HepG2 (cell line): ENCODE results near the gene PLPP7. TPM values are rescaled to one million over a fixed set of nuclear protein-coding genes. Genes with fewer than 3 reads are reported as not detected.

Source experiments
- ATAC-seq: fragments of 200-7000 bp; cut with Tn5 transposase; 3 replicates; pipeline ENCODE4 v1.9.1; 2020; ENCODE audit warnings: mild to moderate bottlenecking, moderate library complexity
- BruUV-seq: library from RNA; stranded (reverse); fragments of 400-500 nt; replicated peaks from 2 replicates; lab custom pipeline; 2021; lab: Mats Ljungman, UMichigan
- CTCF ChIA-PET: fragments of 300-600 bp; formaldehyde crosslinking; extraction: SDS; loops from one replicate; lab custom pipeline; 2021; ENCODE audit warnings: low total read pairs, inconsistent platforms, low intra/inter-chr PET ratio; lab: Yijun Ruan, JAX
- POLR2A ChIA-PET: fragments of 350-600 bp; sonication (Branson Sonifier 250); formaldehyde crosslinking; loops from one replicate; lab custom pipeline; 2020; ENCODE audit warnings: antibody characterized with exemption, inconsistent platforms; lab: Yijun Ruan, JAX
- DNase-seq: peaks from one replicate; pipeline ENCODE4 v3.0.0-alpha.2; 2015; ENCODE audit warnings: low spot score
- FAIRE-seq: peaks from 3 replicates; lab custom pipeline; 2011; peaks lifted over from hg19 to GRCh38; lab: Jason Lieb, UNC
- H2AFZ ChIP-seq: one replicate; pipeline ENCODE4 v1.6.1; 2011; ENCODE audit warnings: low read length, inconsistent platforms
- H3K27ac ChIP-seq: fragments of 300-600 bp; 3 replicates; pipeline ENCODE4 v1.8.0; 2011; ENCODE audit warnings: mixed run types, mild to moderate bottlenecking, mixed read lengths, low read length, inconsistent platforms; ENCODE audit not compliant: insufficient read depth; ENCODE audit errors: extremely low read length
- H3K27me3 ChIP-seq, 2 experiments: fragments of 200-600 bp in 1 of 2; 2 replicates in 1 of 2; 3 replicates in 1 of 2; pipeline versions ENCODE4 v1.6.0 to v1.8.0; 2011; ENCODE audit warnings: low read length in 2 of 2, mild to moderate bottlenecking in 2 of 2, moderate library complexity in 2 of 2, inconsistent platforms in 1 of 2; ENCODE audit not compliant: insufficient read depth in 2 of 2, control insufficient read depth in 1 of 2
- H3K36me3 ChIP-seq, 2 experiments: fragments of 200-600 bp in 1 of 2; replicated peaks in 1 of 2; 2 replicates in 1 of 2; 3 replicates in 1 of 2; pipeline versions ENCODE4 v1.5.1 to v1.8.0; 2011; ENCODE audit warnings: low read length in 2 of 2, inconsistent platforms in 1 of 2; ENCODE audit not compliant: insufficient read depth in 2 of 2, control insufficient read depth in 1 of 2
- H3K4me1 ChIP-seq: 2 replicates; pipeline ENCODE4 v1.5.1; 2012; ENCODE audit warnings: low read length, inconsistent platforms; ENCODE audit not compliant: insufficient read depth
- H3K4me2 ChIP-seq: 2 replicates; pipeline ENCODE4 v1.6.0; 2011; ENCODE audit warnings: low read depth, low read length, inconsistent platforms
- H3K4me3 ChIP-seq, 3 experiments: fragments of 200-600 bp in 1 of 3; sonication (generic), shearing (Covaris generic) in 1 of 3; replicated peaks in 1 of 3; 2 replicates each; pipeline ENCODE4 v1.5.1; 2011 to 2016; ENCODE audit warnings: low read length in 3 of 3, inconsistent platforms in 2 of 3, low read depth in 2 of 3, mild to moderate bottlenecking in 2 of 3, control low read depth in 1 of 3, mixed read lengths in 1 of 3; ENCODE audit not compliant: insufficient read depth in 1 of 3
- H3K79me2 ChIP-seq: one replicate; pipeline ENCODE4 v1.6.1; 2011; ENCODE audit warnings: low read length, inconsistent platforms; ENCODE audit not compliant: insufficient read depth
- H3K9ac ChIP-seq: 2 replicates; pipeline ENCODE4 v1.6.0; 2011; ENCODE audit warnings: mild to moderate bottlenecking, low read depth, low read length, inconsistent platforms; ENCODE audit not compliant: insufficient read depth
- H3K9me3 ChIP-seq: 2 replicates; pipeline ENCODE4 v1.5.1; 2012; ENCODE audit warnings: mild to moderate bottlenecking, low read length
- H4K20me1 ChIP-seq: 2 replicates; pipeline ENCODE4 v1.6.0; 2011; ENCODE audit warnings: inconsistent platforms, mild to moderate bottlenecking, low read length, moderate library complexity; ENCODE audit not compliant: insufficient read depth
- ATF3 ChIP-seq: sonication (generic); formaldehyde crosslinking; IDR thresholded peaks from 2 replicates; pipeline ENCODE4 v1.4.0; 2020; ENCODE audit warnings: missing genetic modification reagents
- CREB1 ChIP-seq, 2 experiments: fragments of 450-650 bp in 1 of 2; IDR thresholded peaks; 2 replicates each; pipeline ENCODE4 v1.6.1; 2016 to 2017; ENCODE audit warnings: control low read depth in 1 of 2, mild to moderate bottlenecking in 1 of 2, missing compliant biosample characterization in 1 of 2, missing genetic modification characterization in 1 of 2
- DZIP1 ChIP-seq: sonication (generic); formaldehyde crosslinking; IDR thresholded peaks from 2 replicates; pipeline ENCODE4 v1.5.0; 2020; ENCODE audit warnings: mild to moderate bottlenecking, missing genetic modification reagents
- FOXO1 ChIP-seq: sonication (generic); formaldehyde crosslinking; IDR thresholded peaks from 2 replicates; pipeline ENCODE4 v1.4.0; 2020; ENCODE audit warnings: missing genetic modification reagents
- GABPA ChIP-seq, 2 experiments: IDR thresholded peaks; 2 replicates each; pipeline ENCODE4 v1.6.1; 2011 to 2016; ENCODE audit warnings: low read depth in 2 of 2, low read length in 1 of 2, missing biosample characterization in 1 of 2, missing genetic modification characterization in 1 of 2
- GTF3A ChIP-seq: sonication (generic); formaldehyde crosslinking; conservative IDR thresholded peaks from 2 replicates; pipeline ENCODE4 v1.4.0; 2020; ENCODE audit warnings: mild to moderate bottlenecking, missing genetic modification reagents
- HNF4G ChIP-seq, 2 experiments: sonication (generic) in 1 of 2; formaldehyde crosslinking in 1 of 2; IDR thresholded peaks; 2 replicates each; pipeline versions ENCODE4 v1.4.0 to v1.6.1; 2011 to 2020; ENCODE audit warnings: borderline replicate concordance in 2 of 2, low read depth in 2 of 2, mild to moderate bottlenecking in 2 of 2, low read length in 1 of 2, missing genetic modification reagents in 1 of 2, moderate library complexity in 1 of 2
- MYPOP ChIP-seq: sonication (generic); formaldehyde crosslinking; IDR thresholded peaks from 2 replicates; pipeline ENCODE4 v1.8.1; 2023; ENCODE audit warnings: mild to moderate bottlenecking, moderate library complexity, missing genetic modification reagents
- NFKBIZ ChIP-seq: IDR thresholded peaks from 2 replicates; pipeline ENCODE4 v1.6.1; 2018; ENCODE audit warnings: missing genetic modification reagents, missing compliant biosample characterization
- STAT5B ChIP-seq: sonication (generic); formaldehyde crosslinking; IDR thresholded peaks from 2 replicates; pipeline ENCODE4 v1.4.0; 2020; ENCODE audit warnings: missing genetic modification reagents
- ZBTB33 ChIP-seq: sonication (generic); formaldehyde crosslinking; IDR thresholded peaks from 2 replicates; pipeline ENCODE4 v1.4.0; 2020; ENCODE audit warnings: missing genetic modification reagents
- ZHX1 ChIP-seq: sonication (generic); formaldehyde crosslinking; IDR thresholded peaks from 2 replicates; pipeline ENCODE4 v1.8.1; 2022; ENCODE audit warnings: low read depth, mild to moderate bottlenecking, missing genetic modification reagents
- ZNF576 ChIP-seq: sonication (generic); formaldehyde crosslinking; IDR thresholded peaks from 2 replicates; pipeline ENCODE4 v1.4.0; 2020; ENCODE audit warnings: mild to moderate bottlenecking, missing genetic modification reagents
- ZNF749 ChIP-seq: sonication (generic); formaldehyde crosslinking; IDR thresholded peaks from 2 replicates; pipeline ENCODE4 v1.8.0; 2022; ENCODE audit warnings: mild to moderate bottlenecking, missing genetic modification reagents, moderate library complexity, borderline replicate concordance
- WGBS: methylation state at CpG from one replicate; pipeline ENCODE4 v1.1.6; 2017; ENCODE audit warnings: low lambda C conversion rate; 5-methylcytosine and 5-hydroxymethylcytosine counted together
- in situ Hi-C: cut with HindIII; loops from 2 replicates; pipeline ENCODE4 v1.10.0; 2017; ENCODE audit warnings: low pct_unique_long_range_greater_than_20kb; ENCODE audit not compliant: extremely low pct_ligation_motif_present
- intact Hi-C: fragments of 100-400 bp; cut with micrococcal nuclease; formaldehyde crosslinking; loops from one replicate; pipeline ENCODE4 v1.10.0; 2022; ENCODE audit not compliant: unreplicated experiment
- polyA plus RNA-seq, 8 experiments: library from polyadenylated mRNA; depleted of rRNA in 3 of 8; stranded (reverse) in 7 of 8; unstranded in 1 of 8; fragments of >200 nt; fragmentation: Illumina TruSeq in 4 of 8; extraction: Trizol in 4 of 8; gene quantifications; 2 replicates each; pipeline versions ENCODE4 v1.2.1 to v1.2.3, GENCODE V29; 2011 to 2016; ENCODE audit warnings: low read depth in 4 of 8, missing spikeins in 1 of 8, mixed read lengths in 1 of 8; ENCODE audit not compliant: insufficient read depth in 1 of 8
- total RNA-seq, 5 experiments: library from RNA; depleted of rRNA; stranded (reverse); fragments of >200 nt; fragmentation: Illumina TruSeq; extraction: Trizol; gene quantifications; 2 replicates each; pipeline ENCODE4 v1.2.3, GENCODE V29; 2016; ENCODE audit warnings: low read depth in 1 of 5

The PLPP7 gene
- total and polyA plus RNA-seq, 2 of the 13 experiments (the other 11 are each of a cell fraction or from before 2014, with no cell fraction given), result 0.33 to 1.2 TPM

- Histone ChIP-seq H3K9ac (no peak overlapping the region), H3K9me3 (no peaks in the 10 kb centered on the region), H3K27me3 (peaks cover 6 to 63% of the 10 kb centered on the region in 2 experiments; a peak in 4 of 5 replicates), H3K36me3 (no peaks in the 10 kb centered on the region), H3K4me2 (no peak overlapping the region), H3K4me3 (no peak overlapping the region), H4K20me1 (peaks cover 3% of the 10 kb centered on the region; the same call in 1 of the 2 replicates), H3K27ac (no peak overlapping the region), H3K4me1 (peaks cover 15% of the 10 kb centered on the region), H2AFZ (no peak overlapping the region), H3K79me2 (no peaks in the 10 kb centered on the region)
- in situ Hi-C loops (no loop called here), intact Hi-C loops (no loop called here)
- WGBS, result 18% methylated on average over 4 of the region's 4 CpGs
- no peak for DNase-seq
- no peak for FAIRE-seq
- POLR2A ChIA-PET, result no interaction called here
- no peak for ATAC-seq
- BruUV-seq, result no TSS peak
- CTCF ChIA-PET, result no interaction called here
- TF ChIP-seq GTF3A (no peak), ZHX1 (CRISPR knock-in tag) (no peak), CREB1 (IDR thresholded peaks at IDR 0.05) (peak; percentile 10; the same call in 1 of the 2 replicates), CREB1 (CRISPR knock-in tag; IDR thresholded peaks at IDR 0.05) (no peak), STAT5B (CRISPR knock-in tag) (no peak), ZNF749 (CRISPR knock-in tag) (no peak), GABPA (IDR thresholded peaks at IDR 0.05; ENCODE audit: low read depth, low read length) (peak; percentile 4; the same call in 1 of the 2 replicates), GABPA (CRISPR knock-in tag; IDR thresholded peaks at IDR 0.05; ENCODE audit: low read depth) (no peak), ZBTB33 (CRISPR knock-in tag) (no peak), DZIP1 (CRISPR knock-in tag) (no peak), NFKBIZ (CRISPR knock-in tag) (no peak), ATF3 (CRISPR knock-in tag) (no peak), MYPOP (no peak), HNF4G (IDR thresholded peaks at IDR 0.05; ENCODE audit: borderline replicate concordance, low read depth, low read length) (no peak), HNF4G (CRISPR knock-in tag; IDR thresholded peaks at IDR 0.05; ENCODE audit: borderline replicate concordance, low read depth) (no peak), FOXO1 (no peak), ZNF576 (CRISPR knock-in tag) (no peak)
Observed at GRCh38 chr9:131282175-131282574, 7.3 kb upstream of the PLPP7 start.
